HepG2 (cell line): Measurements from ENCODE around the gene SLC25A17. TPM values are rescaled to one million over a fixed set of nuclear protein-coding genes. Genes with fewer than 3 reads are reported as not detected.

ENCODE experiments used
- JUNB ChIP-seq: sonication (generic); formaldehyde crosslinking; IDR thresholded peaks from 2 replicates; pipeline ENCODE4 v1.8.0; 2022; ENCODE audit warnings: missing genetic modification reagents, mild to moderate bottlenecking, borderline replicate concordance
- KAT2B ChIP-seq: fragments of 150-350 bp; IDR thresholded peaks from 2 replicates; pipeline ENCODE4 v1.6.1; 2014; ENCODE audit warnings: low read depth, low read length, borderline replicate concordance
- KLF13 ChIP-seq: sonication (generic); formaldehyde crosslinking; IDR thresholded peaks from 2 replicates; pipeline ENCODE4 v1.4.0; 2020; ENCODE audit warnings: mild to moderate bottlenecking, missing genetic modification reagents
- KLF15 ChIP-seq: sonication (generic); formaldehyde crosslinking; IDR thresholded peaks from 2 replicates; pipeline ENCODE4 v1.8.1; 2023; ENCODE audit warnings: borderline replicate concordance, mild to moderate bottlenecking, inconsistent platforms, missing genetic modification reagents, mixed read lengths
- NCOR1 ChIP-seq: fragments of 200-600 bp; sonication (generic); IDR thresholded peaks from 2 replicates; pipeline ENCODE4 v1.7.0; 2017; ENCODE audit warnings: antibody characterized with exemption, low read length, borderline replicate concordance
- NFRKB ChIP-seq: fragments of 450-650 bp; IDR thresholded peaks from 2 replicates; pipeline ENCODE4 v1.6.1; 2017
- REL ChIP-seq: sonication (generic); formaldehyde crosslinking; conservative IDR thresholded peaks from 2 replicates; pipeline ENCODE4 v1.8.0; 2022; ENCODE audit warnings: mild to moderate bottlenecking, missing genetic modification reagents, moderate library complexity
- RELA ChIP-seq: sonication (generic); formaldehyde crosslinking; IDR thresholded peaks from 2 replicates; pipeline ENCODE4 v1.4.0; 2020; ENCODE audit warnings: missing genetic modification reagents
- TCF12 ChIP-seq, 2 experiments: fragments of 450-650 bp in 1 of 2; sonication (generic) in 1 of 2; formaldehyde crosslinking in 1 of 2; IDR thresholded peaks; 2 replicates each; pipeline versions ENCODE4 v1.6.1 to v1.8.0; 2017 to 2022; ENCODE audit warnings: antibody characterized with exemption in 1 of 2, mild to moderate bottlenecking in 1 of 2, missing genetic modification reagents in 1 of 2, moderate library complexity in 1 of 2
- ZBTB21 ChIP-seq: sonication (generic); formaldehyde crosslinking; IDR thresholded peaks from 2 replicates; pipeline ENCODE4 v1.4.0; 2020; ENCODE audit warnings: missing genetic modification reagents
- ZNF12 ChIP-seq: sonication (generic); formaldehyde crosslinking; IDR thresholded peaks from 2 replicates; pipeline ENCODE4 v1.5.0; 2020; ENCODE audit warnings: missing genetic modification reagents
- ZNF367 ChIP-seq: sonication (generic); formaldehyde crosslinking; IDR thresholded peaks from 2 replicates; pipeline ENCODE4 v1.4.0; 2020; ENCODE audit warnings: missing genetic modification reagents, borderline replicate concordance
- ZNF383 ChIP-seq: sonication (generic); formaldehyde crosslinking; IDR thresholded peaks from 2 replicates; pipeline ENCODE4 v1.4.0; 2020; ENCODE audit warnings: missing genetic modification reagents, mild to moderate bottlenecking, borderline replicate concordance
- ZNF672 ChIP-seq: sonication (generic); formaldehyde crosslinking; IDR thresholded peaks from 2 replicates; pipeline ENCODE4 v1.8.1; 2022; ENCODE audit warnings: missing genetic modification reagents
- ZNF782 ChIP-seq: sonication (generic); formaldehyde crosslinking; IDR thresholded peaks from 2 replicates; pipeline ENCODE4 v1.4.0; 2020; ENCODE audit warnings: missing genetic modification reagents, mild to moderate bottlenecking, borderline replicate concordance
- polyA plus RNA-seq, 8 experiments: library from polyadenylated mRNA; depleted of rRNA in 3 of 8; stranded (reverse) in 7 of 8; unstranded in 1 of 8; fragments of >200 nt; fragmentation: Illumina TruSeq in 4 of 8; extraction: Trizol in 4 of 8; gene quantifications; 2 replicates each; pipeline versions ENCODE4 v1.2.1 to v1.2.3, GENCODE V29; 2011 to 2016; ENCODE audit warnings: low read depth in 4 of 8, missing spikeins in 1 of 8, mixed read lengths in 1 of 8; ENCODE audit not compliant: insufficient read depth in 1 of 8
- total RNA-seq, 5 experiments: library from RNA; depleted of rRNA; stranded (reverse); fragments of >200 nt; fragmentation: Illumina TruSeq; extraction: Trizol; gene quantifications; 2 replicates each; pipeline ENCODE4 v1.2.3, GENCODE V29; 2016; ENCODE audit warnings: low read depth in 1 of 5
- TF ChIP-seq, protein P1 (sequence below): IDR thresholded peaks from 2 replicates; pipeline ENCODE4 v1.6.1; 2016; ENCODE audit warnings: control low read depth
- TF ChIP-seq, protein P2 (sequence below): sonication (generic); formaldehyde crosslinking; IDR thresholded peaks from 2 replicates; pipeline ENCODE4 v1.4.0; 2020; ENCODE audit warnings: missing genetic modification reagents
- TF ChIP-seq, protein P3 (sequence below): sonication (generic); formaldehyde crosslinking; IDR thresholded peaks from 2 replicates; pipeline ENCODE4; 2020; ENCODE audit warnings: missing genetic modification reagents, mild to moderate bottlenecking, borderline replicate concordance
- TF ChIP-seq, protein P4 (sequence below): sonication (generic); formaldehyde crosslinking; IDR thresholded peaks from 2 replicates; pipeline ENCODE4 v1.4.0; 2020; ENCODE audit warnings: missing genetic modification reagents, mild to moderate bottlenecking, borderline replicate concordance

SLC25A17 gene
- total and polyA plus RNA-seq, 2 of the 13 experiments (the other 11 are each of a cell fraction or from before 2014, with no cell fraction given), result 15.7 to 27.9 TPM

DNA sequence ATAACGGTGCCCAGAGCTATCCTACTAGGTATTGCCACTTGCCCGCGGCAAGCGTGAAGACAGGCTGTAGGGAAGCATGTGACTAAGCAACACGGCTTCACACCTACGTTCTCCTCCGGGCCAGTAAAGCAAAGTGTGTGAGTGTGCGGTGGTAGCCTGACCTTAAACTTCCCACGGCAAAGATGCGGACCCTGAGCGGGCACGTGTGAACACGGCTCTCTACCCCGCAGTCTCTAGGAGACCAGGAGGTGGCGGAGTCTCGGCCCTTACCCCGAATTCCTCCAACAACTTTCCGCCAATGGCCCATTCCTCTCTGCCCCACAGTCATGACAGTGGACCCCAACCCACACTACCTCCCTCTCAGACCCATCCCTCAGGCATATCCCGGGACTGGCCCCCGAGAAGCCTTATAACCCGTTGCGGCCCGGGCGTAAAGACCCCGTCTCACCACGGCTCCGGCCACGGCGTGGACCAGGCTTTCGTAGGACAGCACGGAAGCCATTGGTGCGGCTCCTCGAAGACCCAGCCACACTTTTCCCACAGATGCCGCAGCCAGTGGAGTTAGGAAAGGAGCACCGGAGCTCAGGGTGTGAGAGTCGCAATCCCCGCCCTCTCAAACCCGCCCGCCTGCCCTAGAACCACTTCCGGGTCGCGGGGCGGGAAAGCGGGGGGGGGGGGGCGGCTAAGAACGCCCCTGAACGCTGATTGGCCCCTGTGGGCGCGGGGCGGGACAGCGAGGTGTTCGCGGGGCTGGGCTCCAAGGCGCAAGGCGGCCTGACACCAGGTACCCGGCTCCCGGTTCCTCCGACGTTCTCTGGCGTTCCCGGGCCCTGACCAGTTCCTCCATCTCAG, at the start of gene SLC25A17 (continued):
- TF ChIP-seq KLF15 (CRISPR knock-in tag), result no peak
- no peak for TF ChIP-seq TCF12 (IDR thresholded peaks at IDR 0.05)
- TF ChIP-seq TCF12 (CRISPR knock-in tag; IDR thresholded peaks at IDR 0.05), result peak; percentile 83; the same call in 1 of the 2 replicates
- TF ChIP-seq NFRKB, result no peak
- no peak; the same call in 1 of the 2 replicates for TF ChIP-seq ZNF383 (CRISPR knock-in tag)
- TF ChIP-seq ZNF672, result no peak
- no peak for TF ChIP-seq ZNF12 (CRISPR knock-in tag)
- TF ChIP-seq KLF13 (CRISPR knock-in tag), result 0 out of 2 replicates have a peak, but pooled peaks have one; percentile 24
- TF ChIP-seq REL (CRISPR knock-in tag), result no peak
- 0 out of 2 replicates have a peak, but pooled peaks have one; percentile 42 for TF ChIP-seq JUNB
- no peak for TF ChIP-seq RELA (CRISPR knock-in tag)
- TF ChIP-seq, protein P1, sequence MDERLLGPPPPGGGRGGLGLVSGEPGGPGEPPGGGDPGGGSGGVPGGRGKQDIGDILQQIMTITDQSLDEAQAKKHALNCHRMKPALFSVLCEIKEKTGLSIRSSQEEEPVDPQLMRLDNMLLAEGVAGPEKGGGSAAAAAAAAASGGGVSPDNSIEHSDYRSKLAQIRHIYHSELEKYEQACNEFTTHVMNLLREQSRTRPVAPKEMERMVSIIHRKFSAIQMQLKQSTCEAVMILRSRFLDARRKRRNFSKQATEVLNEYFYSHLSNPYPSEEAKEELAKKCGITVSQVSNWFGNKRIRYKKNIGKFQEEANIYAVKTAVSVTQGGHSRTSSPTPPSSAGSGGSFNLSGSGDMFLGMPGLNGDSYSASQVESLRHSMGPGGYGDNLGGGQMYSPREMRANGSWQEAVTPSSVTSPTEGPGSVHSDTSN, result no peak
- TF ChIP-seq, protein P2, sequence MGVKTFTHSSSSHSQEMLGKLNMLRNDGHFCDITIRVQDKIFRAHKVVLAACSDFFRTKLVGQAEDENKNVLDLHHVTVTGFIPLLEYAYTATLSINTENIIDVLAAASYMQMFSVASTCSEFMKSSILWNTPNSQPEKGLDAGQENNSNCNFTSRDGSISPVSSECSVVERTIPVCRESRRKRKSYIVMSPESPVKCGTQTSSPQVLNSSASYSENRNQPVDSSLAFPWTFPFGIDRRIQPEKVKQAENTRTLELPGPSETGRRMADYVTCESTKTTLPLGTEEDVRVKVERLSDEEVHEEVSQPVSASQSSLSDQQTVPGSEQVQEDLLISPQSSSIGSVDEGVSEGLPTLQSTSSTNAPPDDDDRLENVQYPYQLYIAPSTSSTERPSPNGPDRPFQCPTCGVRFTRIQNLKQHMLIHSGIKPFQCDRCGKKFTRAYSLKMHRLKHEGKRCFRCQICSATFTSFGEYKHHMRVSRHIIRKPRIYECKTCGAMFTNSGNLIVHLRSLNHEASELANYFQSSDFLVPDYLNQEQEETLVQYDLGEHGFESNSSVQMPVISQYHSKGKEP (CRISPR knock-in tag), result no peak
- TF ChIP-seq, protein P3, sequence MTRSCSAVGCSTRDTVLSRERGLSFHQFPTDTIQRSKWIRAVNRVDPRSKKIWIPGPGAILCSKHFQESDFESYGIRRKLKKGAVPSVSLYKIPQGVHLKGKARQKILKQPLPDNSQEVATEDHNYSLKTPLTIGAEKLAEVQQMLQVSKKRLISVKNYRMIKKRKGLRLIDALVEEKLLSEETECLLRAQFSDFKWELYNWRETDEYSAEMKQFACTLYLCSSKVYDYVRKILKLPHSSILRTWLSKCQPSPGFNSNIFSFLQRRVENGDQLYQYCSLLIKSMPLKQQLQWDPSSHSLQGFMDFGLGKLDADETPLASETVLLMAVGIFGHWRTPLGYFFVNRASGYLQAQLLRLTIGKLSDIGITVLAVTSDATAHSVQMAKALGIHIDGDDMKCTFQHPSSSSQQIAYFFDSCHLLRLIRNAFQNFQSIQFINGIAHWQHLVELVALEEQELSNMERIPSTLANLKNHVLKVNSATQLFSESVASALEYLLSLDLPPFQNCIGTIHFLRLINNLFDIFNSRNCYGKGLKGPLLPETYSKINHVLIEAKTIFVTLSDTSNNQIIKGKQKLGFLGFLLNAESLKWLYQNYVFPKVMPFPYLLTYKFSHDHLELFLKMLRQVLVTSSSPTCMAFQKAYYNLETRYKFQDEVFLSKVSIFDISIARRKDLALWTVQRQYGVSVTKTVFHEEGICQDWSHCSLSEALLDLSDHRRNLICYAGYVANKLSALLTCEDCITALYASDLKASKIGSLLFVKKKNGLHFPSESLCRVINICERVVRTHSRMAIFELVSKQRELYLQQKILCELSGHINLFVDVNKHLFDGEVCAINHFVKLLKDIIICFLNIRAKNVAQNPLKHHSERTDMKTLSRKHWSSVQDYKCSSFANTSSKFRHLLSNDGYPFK (CRISPR knock-in tag), result peak; percentile 78; the same call in 1 of the 2 replicates
- TF ChIP-seq ZNF782 (CRISPR knock-in tag), result no peak
- no peak for TF ChIP-seq ZBTB21 (CRISPR knock-in tag)
- TF ChIP-seq, protein P4, sequence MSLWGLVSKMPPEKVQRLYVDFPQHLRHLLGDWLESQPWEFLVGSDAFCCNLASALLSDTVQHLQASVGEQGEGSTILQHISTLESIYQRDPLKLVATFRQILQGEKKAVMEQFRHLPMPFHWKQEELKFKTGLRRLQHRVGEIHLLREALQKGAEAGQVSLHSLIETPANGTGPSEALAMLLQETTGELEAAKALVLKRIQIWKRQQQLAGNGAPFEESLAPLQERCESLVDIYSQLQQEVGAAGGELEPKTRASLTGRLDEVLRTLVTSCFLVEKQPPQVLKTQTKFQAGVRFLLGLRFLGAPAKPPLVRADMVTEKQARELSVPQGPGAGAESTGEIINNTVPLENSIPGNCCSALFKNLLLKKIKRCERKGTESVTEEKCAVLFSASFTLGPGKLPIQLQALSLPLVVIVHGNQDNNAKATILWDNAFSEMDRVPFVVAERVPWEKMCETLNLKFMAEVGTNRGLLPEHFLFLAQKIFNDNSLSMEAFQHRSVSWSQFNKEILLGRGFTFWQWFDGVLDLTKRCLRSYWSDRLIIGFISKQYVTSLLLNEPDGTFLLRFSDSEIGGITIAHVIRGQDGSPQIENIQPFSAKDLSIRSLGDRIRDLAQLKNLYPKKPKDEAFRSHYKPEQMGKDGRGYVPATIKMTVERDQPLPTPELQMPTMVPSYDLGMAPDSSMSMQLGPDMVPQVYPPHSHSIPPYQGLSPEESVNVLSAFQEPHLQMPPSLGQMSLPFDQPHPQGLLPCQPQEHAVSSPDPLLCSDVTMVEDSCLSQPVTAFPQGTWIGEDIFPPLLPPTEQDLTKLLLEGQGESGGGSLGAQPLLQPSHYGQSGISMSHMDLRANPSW, result no peak; the same call in 1 of the 2 replicates
- no peak for TF ChIP-seq NCOR1
- no peak for TF ChIP-seq KAT2B
- TF ChIP-seq ZNF367 (CRISPR knock-in tag), result no peak
